ENCODE measurements around the gene PRR5L.

Gene PRR5L

DNA sequence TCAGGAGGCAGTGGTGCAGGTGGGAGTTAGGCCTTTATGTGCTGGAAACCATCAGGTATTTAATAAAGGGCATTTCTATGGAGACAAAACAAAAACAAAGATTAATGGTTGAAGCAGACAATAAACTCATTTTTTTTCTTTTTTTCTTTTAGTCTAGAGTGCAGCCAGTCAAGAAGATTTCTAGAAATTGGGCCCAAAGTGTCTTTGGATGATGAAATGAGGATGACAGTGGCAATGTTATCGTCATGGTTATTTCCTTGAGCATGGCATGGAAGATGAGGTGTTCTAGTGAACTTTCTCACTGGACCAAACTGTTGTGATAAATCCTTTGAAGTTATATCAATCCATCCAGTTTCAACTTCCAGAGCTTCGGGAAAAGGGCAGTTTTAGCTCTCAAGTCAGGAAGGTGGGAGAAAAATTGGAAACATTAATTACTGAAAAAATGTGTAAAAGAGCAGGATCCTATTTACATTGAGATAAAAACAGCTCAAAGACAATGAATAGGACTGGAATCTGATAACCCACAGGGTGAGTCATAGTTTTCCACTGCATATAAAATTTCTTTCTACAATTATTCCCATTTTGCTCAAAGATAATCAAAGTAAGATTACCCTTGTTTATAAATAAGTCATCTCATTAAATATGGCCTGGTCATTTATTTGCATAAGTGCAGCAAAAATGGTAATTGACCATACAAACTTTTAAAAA is 33.0 kb downstream of the PRR5L start:
- DNase-seq, result no peak

GRCh38 chr11:36330411-36330810 is 34.3 kb downstream of the PRR5L start:
- DNase-seq, result no peak

- no peak for DNase-seq
Measured at GRCh38 chr11:36333468-36333867, 37.4 kb downstream of the PRR5L start.

DNA sequence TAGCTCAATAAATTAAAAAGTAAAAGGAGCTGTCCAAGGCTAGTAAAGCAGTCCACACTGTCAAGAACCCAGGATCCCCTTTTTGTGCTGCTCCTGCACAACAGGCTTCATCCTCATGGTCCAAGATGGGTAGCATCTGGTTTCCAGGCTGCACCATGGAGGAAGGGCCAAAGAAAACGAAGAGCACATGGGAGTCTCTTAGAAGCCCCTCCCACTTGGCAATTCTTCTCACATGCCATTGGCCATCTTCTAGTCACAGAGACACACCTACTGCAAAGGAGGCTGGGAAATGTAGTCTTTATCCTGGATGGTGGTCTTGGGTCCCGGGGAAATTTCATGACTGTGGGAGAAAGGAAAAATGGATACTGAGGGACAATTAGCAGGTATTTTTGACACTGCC is 37.8 kb downstream of the PRR5L start:
- DNase-seq, result no peak

- no peak for DNase-seq
Measured at GRCh38 chr11:36339888-36340287, 43.8 kb downstream of the PRR5L start.

DNA sequence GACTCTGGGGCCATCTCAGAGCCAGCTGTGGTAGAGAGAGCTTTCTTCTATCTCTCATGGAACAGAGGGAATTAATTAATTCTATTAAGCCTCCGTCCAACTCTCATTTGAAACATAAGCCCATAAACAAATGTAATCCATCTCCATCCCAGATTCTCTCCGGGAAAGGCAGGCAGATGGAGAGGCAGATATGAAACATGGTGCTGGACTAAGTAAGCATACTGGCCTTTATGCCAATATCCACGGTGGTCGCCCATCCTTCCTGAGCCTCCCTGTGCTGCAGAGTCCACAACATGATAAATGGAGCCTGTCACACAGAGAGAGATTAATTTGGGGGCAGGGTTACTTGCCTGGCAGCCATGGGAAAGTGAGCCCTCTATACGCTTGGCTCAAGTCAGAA is 44.8 kb downstream of the PRR5L start:
- DNase-seq, result no peak

DNA sequence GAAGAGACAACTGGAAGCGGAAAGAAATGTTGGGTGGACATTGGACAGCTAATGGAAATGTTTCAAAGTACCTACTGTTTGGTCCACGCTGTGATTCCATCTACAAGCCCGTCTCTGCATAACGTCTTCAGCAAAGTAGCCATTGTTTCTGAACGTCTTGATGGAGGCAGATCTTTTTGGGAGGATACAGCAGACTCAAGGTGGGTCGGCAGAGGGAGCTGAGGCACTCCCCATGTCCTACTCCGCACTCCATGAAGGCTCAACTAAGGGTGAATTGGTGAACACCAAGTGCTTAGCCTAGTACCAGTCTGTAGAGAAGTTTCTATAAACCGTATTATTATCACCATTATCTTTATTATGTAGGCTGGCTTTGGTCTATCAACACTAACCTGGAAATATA is 45.8 kb downstream of the PRR5L start:
- DNase-seq, result no peak

DNA sequence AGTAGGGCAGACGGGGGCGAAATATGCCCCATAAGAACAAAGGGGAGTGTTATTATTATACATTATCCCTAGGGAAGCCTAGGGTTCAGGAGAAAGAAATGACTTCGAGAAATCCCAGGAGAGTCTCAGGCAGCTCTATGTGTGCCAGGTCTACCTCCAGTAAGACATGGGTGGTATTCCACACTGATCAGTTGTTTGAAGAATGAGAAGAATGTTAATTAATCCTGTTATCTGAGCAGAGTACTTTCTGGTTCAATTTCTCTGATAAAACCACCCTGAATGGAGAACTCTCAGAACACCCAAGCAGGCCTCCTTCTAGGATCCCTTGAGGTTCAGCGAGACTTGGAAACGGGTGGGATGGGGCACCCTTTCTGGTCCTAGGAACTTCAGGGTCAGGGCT is 46.2 kb downstream of the PRR5L start:
- no peak for DNase-seq

- no peak for DNase-seq
Measured at GRCh38 chr11:36343436-36343835, 47.3 kb downstream of the PRR5L start.

GRCh38 chr11:36345084-36345511 is 49.0 kb downstream of the PRR5L start:
- DNase-seq, result no peak

GRCh38 chr11:36345535-36346141 is 49.5 kb downstream of the PRR5L start:
- DNase-seq, result no peak

GRCh38 chr11:36346562-36347383 is 50.7 kb downstream of the PRR5L start:
- DNase-seq, result no peak

DNA sequence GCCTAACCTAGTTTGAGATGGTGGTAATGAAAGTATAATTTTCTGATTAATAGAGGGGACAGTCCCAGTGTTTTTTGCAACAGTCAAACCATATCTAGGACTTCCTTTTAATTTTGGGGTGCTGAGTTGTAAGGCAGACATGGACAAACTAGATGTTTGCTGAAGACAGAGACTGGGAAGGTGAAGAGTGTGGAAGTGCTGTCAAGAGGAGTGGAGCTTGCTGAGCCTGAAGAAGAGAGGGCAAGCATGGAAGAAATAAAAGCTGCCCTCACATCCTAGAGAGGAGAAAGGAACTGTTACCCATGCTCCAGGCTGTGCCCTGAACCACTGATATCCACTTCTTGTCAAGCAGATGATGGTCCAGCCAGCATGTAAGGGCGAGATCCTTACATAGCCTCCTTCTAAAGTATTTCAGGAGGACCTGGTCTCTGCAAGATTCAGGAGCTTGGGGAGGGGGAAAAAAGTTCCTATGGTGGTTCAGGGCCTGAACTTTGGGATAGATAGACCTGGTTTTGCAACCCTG is 51.4 kb downstream of the PRR5L start:
- no peak for DNase-seq

- no peak for DNase-seq
Measured at GRCh38 chr11:36349351-36350136, 53.5 kb downstream of the PRR5L start.

DNA sequence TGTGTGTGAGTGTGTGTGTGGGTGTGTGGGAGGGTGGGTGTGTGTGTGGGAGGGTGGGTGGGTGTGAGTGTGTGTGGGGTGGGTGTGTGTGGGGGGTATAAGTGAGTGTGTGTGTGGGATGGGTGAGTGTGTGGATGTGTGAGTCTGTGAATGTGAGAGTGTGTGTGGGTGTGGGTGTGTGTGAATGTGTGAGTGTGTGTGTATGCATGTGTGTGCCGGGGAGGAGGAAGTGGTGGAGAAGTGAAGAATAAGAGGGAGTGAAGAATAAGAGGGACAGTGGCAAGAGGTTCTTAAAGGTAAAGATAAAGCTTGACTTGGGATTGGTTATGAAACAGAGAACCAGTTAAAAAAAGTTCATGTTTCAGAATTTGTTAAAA is 54.0 kb downstream of the PRR5L start:
- DNase-seq, result no peak

- no peak for DNase-seq
Measured at GRCh38 chr11:36352922-36353321, 56.8 kb downstream of the PRR5L start.

- DNase-seq, result no peak
Measured at GRCh38 chr11:36354221-36355003, 58.3 kb downstream of the PRR5L start.

DNA sequence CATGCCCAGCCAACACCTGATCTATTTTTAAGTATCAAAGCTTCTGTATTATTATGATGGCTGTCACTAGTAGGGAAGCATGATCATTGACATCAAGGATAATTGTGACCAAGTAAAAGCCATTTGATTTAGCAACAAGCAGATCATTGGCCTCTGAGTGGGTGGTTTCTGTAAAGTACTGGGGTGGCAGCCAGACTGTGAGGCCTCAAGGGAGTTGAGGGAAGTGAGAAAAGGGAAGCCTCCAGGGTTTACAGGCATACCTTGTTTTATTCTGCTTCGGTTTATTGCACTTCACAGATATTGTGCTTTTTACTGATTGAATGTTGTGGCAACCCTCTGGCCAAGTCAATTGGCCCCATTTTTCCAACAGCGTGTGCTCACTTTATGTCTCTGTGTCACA is 60.1 kb downstream of the PRR5L start:
- DNase-seq, result no peak

GRCh38 chr11:36357831-36358230 is 61.7 kb downstream of the PRR5L start:
- DNase-seq, result no peak

GRCh38 chr11:36358436-36358835 is 62.3 kb downstream of the PRR5L start:
- no peak for DNase-seq

DNA sequence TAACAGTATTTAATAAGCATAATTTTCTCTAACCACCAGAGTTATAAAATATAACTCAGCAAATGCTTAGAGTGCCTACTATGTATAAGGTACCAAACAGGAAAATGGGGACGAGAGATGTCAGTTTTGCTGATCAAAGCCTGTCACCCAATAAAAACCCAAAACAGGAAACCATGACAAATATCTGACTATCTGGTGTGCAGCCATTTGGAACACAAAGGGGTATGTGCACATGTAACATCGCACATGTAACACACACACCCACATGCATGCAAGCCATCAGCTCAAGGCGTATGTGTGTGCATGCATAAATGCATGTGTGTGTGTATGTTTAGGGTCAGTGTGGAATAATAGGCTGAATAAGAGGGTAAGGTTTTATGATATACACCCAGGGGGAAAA is 64.2 kb downstream of the PRR5L start:
- no peak for DNase-seq

GRCh38 chr11:36360826-36361415 is 64.8 kb downstream of the PRR5L start:
- no peak for DNase-seq

All from SHP77 treated with DMSO at 0.1 percent for 48 hours (cell line).